Hematopoietic multipotent progenitor cell treated with erythropoietin and hydrocortisone succinate and interleukin-3 and kit ligand, for 17 days (in vitro differentiated cells): ENCODE measurements around the gene SEMA5A.

ENCODE experiments used
- DNase-seq: peaks from one replicate; pipeline ENCODE4 v3.0.0-alpha.2; 2015; ENCODE audit warnings: low spot score

The SEMA5A gene

DNA sequence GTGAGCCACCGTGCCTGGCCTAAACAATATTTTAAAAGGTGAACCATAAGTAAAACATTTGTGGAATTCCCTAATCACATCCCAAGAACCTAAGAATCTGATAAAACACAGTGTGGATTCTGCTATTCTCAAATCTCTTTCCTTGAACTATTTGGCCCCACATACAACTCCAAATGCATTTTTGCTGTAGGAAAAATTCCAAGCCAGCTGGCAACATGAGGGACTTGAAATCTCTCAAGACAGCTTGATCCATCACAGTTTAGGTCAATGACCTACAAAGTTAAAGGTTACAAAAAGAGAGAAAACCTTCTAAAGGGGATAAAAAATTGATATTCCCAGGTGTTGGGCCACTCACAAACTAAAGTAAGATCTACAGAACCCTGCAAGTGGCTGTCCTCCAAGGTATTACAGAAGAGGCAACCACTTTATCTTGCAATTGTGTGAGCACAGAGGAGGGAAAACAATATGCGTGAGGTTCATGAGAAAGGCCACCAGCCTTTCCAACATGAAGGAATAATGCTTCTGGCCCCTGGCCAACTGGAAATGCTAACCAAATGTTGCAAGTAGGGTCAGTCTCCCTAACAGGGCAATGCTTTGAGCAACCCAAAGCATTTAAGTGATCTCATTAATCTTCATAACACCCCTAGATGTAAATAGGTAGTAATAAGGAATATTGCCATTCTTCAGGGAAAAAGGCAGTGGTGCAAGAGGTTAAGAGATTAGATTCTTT lies 221.4 kb downstream of the SEMA5A start:
- no peak for DNase-seq

DNA sequence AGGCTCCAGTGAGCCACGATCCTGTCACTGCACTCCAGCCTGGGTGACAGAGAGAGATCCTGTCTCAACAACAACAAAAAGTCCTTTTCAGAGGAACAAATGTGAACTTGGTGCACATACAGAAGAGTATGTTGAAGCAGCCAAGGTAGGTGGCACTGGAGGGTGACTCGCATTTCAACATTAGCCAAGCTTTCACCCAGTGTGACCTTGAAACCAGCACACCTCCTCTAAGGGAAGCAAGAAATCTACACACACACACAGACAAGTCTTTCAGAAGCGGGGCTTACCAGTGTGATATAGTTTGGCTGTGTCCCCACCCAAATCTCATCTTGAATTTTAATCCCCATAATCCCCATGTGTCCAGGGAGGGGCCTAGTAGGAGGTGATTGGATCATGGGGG lies 225.2 kb downstream of the SEMA5A start:
- no peak for DNase-seq

GRCh38 chr5:9318031-9318430 lies 227.8 kb downstream of the SEMA5A start:
- no peak for DNase-seq

GRCh38 chr5:9316733-9317132 lies 229.1 kb downstream of the SEMA5A start:
- DNase-seq, result no peak

- no peak for DNase-seq
Measured at GRCh38 chr5:9316041-9316440, 229.8 kb downstream of the SEMA5A start.

DNA sequence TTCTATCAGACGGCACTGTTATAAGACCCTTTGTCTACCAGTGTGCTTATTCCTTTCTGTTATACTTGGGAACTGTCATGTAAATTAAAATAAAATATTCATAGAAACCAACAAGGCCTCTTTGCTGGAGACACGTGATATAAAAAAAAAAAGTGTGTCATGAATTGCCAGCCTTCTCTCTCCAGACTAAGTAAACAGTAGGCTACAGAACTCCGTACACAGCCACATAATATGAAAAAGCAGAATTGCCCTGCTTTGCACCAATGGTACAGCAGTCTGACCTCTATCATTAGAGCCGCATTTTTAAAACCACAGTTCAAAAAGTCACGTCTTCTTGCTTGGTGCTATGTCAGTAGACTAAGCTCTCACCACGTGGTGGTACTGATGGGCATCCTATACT lies 231.3 kb downstream of the SEMA5A start:
- DNase-seq, result no peak

DNA sequence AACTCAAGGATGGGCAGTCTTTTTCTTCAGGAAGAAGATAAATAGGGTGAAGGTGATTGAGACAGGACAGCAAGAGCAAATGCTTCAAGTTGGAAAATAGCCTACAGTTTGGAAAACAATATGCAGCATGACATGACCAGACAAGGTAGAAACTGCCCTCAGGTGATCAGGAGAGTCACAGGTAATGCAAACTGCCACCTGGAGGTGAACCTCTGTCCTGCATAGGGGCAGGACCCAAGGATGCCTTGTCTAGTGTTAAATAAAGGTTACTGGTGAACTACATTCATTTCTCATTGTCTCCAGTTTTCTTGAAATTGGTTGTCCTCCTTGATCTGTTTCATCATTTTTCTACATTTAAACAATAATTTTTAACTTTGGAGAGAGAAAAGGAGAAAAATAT lies 232.1 kb downstream of the SEMA5A start:
- DNase-seq, result no peak

GRCh38 chr5:9307150-9307549 lies 238.7 kb downstream of the SEMA5A start:
- DNase-seq, result no peak

GRCh38 chr5:9302218-9302617 lies 243.7 kb downstream of the SEMA5A start:
- no peak for DNase-seq

GRCh38 chr5:9301200-9301599 lies 244.7 kb downstream of the SEMA5A start:
- DNase-seq, result no peak

GRCh38 chr5:9297134-9297533 lies 248.7 kb downstream of the SEMA5A start:
- no peak for DNase-seq

DNA sequence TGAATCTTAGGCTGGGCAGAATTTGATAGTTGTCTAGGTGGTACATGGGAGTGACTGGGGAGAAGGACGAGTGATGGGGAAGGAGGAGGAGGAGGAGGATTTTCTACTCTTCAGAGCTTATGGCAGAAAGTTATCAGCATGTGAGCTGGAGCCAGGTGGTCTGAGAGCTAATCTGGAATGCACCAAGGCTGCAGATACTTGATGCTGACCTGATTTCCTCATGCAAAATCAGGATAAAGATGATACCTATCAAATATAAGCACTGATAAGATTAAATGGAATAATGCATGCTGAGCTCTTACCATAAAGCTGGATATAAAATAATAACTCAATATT lies 250.4 kb downstream of the SEMA5A start:
- DNase-seq, result no peak

- DNase-seq, result no peak
Measured at GRCh38 chr5:9294793-9295465, 250.9 kb downstream of the SEMA5A start.

GRCh38 chr5:9288234-9288633 lies 257.6 kb downstream of the SEMA5A start:
- DNase-seq, result no peak

DNA sequence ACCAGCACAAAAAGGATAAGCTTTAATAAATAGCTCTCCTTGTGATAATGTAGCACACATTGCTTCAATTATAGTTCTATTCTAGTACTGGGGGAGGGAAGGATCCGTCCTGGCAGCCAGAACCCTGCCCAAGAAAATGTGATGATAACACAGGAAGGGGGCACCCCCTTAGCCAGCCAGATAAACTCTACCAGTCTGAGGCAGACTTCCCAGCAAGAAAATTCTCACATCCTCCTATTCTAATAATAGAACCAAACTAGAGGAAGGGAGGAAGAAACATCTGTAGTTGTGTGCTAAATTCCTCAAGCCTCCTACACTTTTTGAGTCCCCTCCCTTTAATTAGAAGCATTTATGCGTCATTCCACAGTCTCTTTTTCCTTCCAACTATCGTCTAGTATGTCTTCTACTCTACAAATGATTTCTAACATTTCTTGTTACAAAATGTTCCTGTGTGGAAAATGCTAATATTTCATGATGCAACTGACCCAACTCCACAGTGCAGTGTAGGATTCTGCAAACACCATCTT lies 261.0 kb downstream of the SEMA5A start:
- no peak for DNase-seq

- no peak for DNase-seq
Measured at GRCh38 chr5:9284272-9284671, 261.6 kb downstream of the SEMA5A start.

- no peak for DNase-seq
Measured at GRCh38 chr5:9283473-9283872, 262.4 kb downstream of the SEMA5A start.

DNA sequence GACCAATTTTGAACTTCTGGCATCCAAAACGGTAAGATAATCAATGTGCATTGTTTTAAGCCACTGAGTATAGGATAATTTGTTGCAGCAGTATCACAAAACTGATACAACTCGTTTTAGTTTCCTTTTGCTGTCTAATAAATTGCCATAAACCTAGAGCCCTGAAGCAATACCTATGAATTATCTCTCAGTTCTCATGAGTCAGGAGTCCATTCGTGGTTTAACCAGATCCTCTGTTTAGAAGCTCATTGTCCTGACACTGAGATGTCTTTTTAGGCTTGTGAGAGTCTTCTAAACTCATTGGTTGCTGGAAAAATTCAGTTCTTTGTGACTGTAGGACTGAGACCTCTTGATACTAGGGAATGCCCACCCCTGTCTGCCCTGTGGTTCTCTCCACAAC lies 262.9 kb downstream of the SEMA5A start:
- DNase-seq, result no peak

DNA sequence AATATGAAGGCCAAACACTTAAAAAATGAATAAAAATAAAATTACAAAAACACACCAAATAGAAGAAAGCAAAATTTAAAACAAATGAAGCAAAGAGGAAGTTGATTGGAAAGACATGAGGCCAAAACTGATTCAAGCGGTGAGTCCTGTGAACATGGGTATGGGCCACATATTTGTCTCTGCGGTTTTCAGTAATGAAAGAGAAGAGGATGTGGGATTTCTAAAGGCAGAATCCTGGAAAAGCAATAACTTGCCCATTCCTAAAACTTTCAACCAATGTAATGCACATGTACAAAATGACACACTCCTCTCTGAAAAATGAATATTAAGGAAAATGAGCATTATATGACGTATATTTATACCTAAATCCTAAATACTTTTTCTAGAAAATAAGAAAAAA lies 263.7 kb downstream of the SEMA5A start:
- no peak for DNase-seq

GRCh38 chr5:9279774-9280173 lies 266.1 kb downstream of the SEMA5A start:
- DNase-seq, result no peak

DNA sequence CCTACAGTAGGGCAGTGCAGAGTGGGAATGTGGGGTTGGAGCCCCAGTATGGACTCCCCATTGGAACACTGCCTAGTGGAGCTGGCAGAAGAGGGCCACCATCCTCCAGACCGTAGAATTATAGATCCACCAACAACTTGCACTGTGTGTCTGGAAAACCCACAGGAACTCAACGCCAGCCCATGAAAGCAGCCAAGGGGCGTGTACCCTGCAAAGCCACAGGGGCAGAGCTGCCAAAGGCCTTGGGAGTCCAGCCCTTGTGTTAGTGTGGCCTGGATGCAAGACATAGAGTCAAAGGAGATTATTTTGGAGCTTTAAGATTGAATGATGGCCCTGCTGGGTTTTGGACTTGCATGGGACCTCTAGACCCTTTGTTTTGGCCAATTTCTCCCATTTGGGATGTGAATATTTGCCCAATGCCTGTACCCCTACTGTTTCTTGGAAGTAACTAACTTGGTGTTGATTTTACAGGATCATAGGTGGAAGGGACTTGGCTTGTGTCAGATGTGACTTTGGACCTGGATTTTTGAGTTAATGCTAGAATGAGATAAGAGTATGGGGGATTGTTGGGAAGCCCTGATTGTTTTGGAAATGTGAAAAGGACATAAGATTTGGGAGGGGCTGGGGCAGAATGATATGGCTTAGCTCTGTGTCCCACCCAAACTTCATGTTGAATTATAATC lies 266.8 kb downstream of the SEMA5A start:
- no peak for DNase-seq

- DNase-seq, result no peak
Measured at GRCh38 chr5:9269014-9269413, 276.9 kb downstream of the SEMA5A start.

DNA sequence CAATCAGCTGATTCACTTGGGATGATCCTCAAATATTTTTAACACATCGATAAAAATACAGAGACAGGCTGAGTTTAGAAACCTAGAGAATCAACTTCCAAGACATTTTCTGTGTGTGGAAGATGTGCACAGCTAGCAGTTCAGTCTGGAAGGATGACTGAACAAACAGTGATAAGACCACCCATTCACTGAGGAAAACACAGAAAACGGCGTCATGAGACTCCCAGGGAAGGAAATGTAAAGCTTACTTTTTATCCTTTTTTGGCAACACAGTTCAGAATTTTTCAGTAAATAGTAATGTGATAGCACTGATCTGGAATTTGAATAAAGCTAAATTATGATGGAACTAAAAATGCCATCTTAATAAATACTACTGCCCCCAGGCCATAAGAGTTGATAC lies 277.6 kb downstream of the SEMA5A start:
- DNase-seq, result no peak
